GM19099 (cell line): ENCODE data around the gene CFDP1.

Experiments
- POLR2A ChIP-seq: IDR thresholded peaks from 3 replicates; pipeline ENCODE4 v1.6.1; 2011; ENCODE audit warnings: low read depth; ENCODE audit not compliant: insufficient read length; ENCODE audit errors: extremely low read depth

The CFDP1 gene

GRCh38 chr16:75308011-75308410 lies 125.3 kb downstream of the CFDP1 start:
- no peak for TF ChIP-seq POLR2A

GRCh38 chr16:75307506-75307905 lies 125.8 kb downstream of the CFDP1 start:
- TF ChIP-seq POLR2A: no peak

GRCh38 chr16:75306099-75306762 lies 127.1 kb downstream of the CFDP1 start:
- no peak for TF ChIP-seq POLR2A

- no peak for TF ChIP-seq POLR2A
Measured at GRCh38 chr16:75305364-75306098, 127.8 kb downstream of the CFDP1 start.

GRCh38 chr16:75304521-75305363 lies 128.6 kb downstream of the CFDP1 start:
- TF ChIP-seq POLR2A: no peak

- no peak for TF ChIP-seq POLR2A
Measured at GRCh38 chr16:75301804-75302203, 131.5 kb downstream of the CFDP1 start.

- no peak for TF ChIP-seq POLR2A
Measured at GRCh38 chr16:75298267-75298666, 135.0 kb downstream of the CFDP1 start.

GRCh38 chr16:75296606-75297005 lies 136.7 kb downstream of the CFDP1 start:
- TF ChIP-seq POLR2A: no peak

GRCh38 chr16:75294773-75295459 lies 138.4 kb downstream of the CFDP1 start:
- TF ChIP-seq POLR2A: no peak

GRCh38 chr16:75293772-75294171 lies 139.5 kb downstream of the CFDP1 start:
- TF ChIP-seq POLR2A: no peak

GRCh38 chr16:75293173-75293572 lies 140.1 kb downstream of the CFDP1 start:
- TF ChIP-seq POLR2A: no peak

- TF ChIP-seq POLR2A: no peak
Measured at GRCh38 chr16:75292691-75293090, 140.6 kb downstream of the CFDP1 start.

GRCh38 chr16:75289189-75289588 lies 144.1 kb downstream of the CFDP1 start:
- TF ChIP-seq POLR2A: no peak

- no peak for TF ChIP-seq POLR2A
Measured at GRCh38 chr16:75288596-75289120, 144.6 kb downstream of the CFDP1 start.

- no peak for TF ChIP-seq POLR2A
Measured at GRCh38 chr16:75288181-75288580, 145.1 kb downstream of the CFDP1 start.

- TF ChIP-seq POLR2A: no peak
Measured at GRCh38 chr16:75287708-75288107, 145.6 kb downstream of the CFDP1 start.

- no peak for TF ChIP-seq POLR2A
Measured at GRCh38 chr16:75286389-75286788, 146.9 kb downstream of the CFDP1 start.
